Fibroblast of pulmonary artery (primary cell): ENCODE results near the gene CSN2.
A peak's percentile ranks its signal among the peaks of the same experiment; 100 is the strongest.

Source experiments
- DNase-seq: peaks from one replicate; pipeline ENCODE4 v3.0.0-alpha.2; 2010; ENCODE audit warnings: low read depth
- H3K4me3 ChIP-seq: replicated peaks from 2 replicates; pipeline ENCODE4 v1.5.1; 2011; ENCODE audit warnings: low read depth, mild to moderate bottlenecking, control low read depth, low read length, moderate library complexity
- TF ChIP-seq, protein P1 (sequence below): IDR thresholded peaks from 2 replicates; pipeline ENCODE4 v1.5.1; 2011; ENCODE audit warnings: mild to moderate bottlenecking, control low read depth, low read length, inconsistent platforms; ENCODE audit errors: missing control alignments

Gene CSN2

GRCh38 chr4:69965628-69966027 is at the start of gene CSN2:
TSS of gene CSN2 (minus strand) at chr4:69965728. CDS start at chr4:69960995, 4,733 bp downstream.
- no peak for DNase-seq
- no peak within 1 kb of the TSS for H3K4me3 ChIP-seq
- TF ChIP-seq, protein P1, sequence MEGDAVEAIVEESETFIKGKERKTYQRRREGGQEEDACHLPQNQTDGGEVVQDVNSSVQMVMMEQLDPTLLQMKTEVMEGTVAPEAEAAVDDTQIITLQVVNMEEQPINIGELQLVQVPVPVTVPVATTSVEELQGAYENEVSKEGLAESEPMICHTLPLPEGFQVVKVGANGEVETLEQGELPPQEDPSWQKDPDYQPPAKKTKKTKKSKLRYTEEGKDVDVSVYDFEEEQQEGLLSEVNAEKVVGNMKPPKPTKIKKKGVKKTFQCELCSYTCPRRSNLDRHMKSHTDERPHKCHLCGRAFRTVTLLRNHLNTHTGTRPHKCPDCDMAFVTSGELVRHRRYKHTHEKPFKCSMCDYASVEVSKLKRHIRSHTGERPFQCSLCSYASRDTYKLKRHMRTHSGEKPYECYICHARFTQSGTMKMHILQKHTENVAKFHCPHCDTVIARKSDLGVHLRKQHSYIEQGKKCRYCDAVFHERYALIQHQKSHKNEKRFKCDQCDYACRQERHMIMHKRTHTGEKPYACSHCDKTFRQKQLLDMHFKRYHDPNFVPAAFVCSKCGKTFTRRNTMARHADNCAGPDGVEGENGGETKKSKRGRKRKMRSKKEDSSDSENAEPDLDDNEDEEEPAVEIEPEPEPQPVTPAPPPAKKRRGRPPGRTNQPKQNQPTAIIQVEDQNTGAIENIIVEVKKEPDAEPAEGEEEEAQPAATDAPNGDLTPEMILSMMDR, result no peak

GRCh38 chr4:70008771-70009170 is 43.2 kb upstream of the CSN2 start:
- no peak for DNase-seq
- no peak overlapping the region for H3K4me3 ChIP-seq
- TF ChIP-seq, protein P1, result no peak

DNA sequence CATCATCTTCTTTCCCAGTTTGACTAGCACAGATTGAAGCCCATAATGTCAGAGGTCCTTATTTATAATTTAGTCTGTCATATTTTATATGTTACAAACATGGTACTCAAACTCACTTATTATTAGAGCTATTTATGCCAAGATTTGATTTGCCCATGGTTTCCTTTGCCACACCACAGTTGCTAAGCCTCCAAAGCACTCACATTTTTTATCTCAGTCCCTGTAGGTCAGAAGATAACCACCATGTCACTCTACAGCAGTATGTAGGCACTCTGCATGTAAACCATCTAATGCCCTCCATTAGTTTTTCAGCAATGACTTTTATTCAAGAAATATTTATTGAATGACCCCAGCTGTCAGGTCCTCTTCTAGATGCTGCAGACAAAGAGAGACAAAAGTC is 37.0 kb upstream of the CSN2 start:
- no peak overlapping the region for H3K4me3 ChIP-seq
- DNase-seq, result no peak
- TF ChIP-seq, protein P1, result no peak

DNA sequence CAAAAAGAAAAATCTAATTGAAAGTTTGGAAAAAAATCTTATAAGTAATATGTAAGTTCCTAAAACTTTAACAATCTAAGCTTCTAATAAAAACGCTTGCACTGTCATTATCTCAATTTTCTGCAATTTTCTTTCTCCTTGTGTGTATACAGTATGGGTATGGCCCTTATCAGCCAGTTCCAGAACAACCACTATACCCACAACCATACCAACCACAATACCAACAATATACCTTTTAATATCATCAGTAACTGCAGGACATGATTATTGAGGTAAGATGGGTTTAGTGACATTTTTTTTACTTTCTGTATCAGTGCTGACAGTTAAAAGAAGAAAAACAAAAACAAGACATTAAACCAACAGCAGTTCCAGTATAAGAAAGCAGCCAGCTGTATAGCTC is 35.2 kb upstream of the CSN2 start:
- no peak for DNase-seq
- TF ChIP-seq, protein P1, result no peak
- H3K4me3 ChIP-seq, result no peak overlapping the region

- peak; percentile 19 for DNase-seq
- peak overlapping the region; percentile 8 for H3K4me3 ChIP-seq
- TF ChIP-seq, protein P1, result no peak
Observed at GRCh38 chr4:69999420-69999819, 33.9 kb upstream of the CSN2 start.

- TF ChIP-seq, protein P1, result no peak
- H3K4me3 ChIP-seq, result no peak within 1 kb of the TSS
- peak; percentile 71 for DNase-seq
Observed at GRCh38 chr4:69995526-69996016, 30.0 kb upstream of the CSN2 start, which contains the start of gene STATH. TSS of gene STATH (plus strand) at chr4:69995966. CDS start at chr4:69998438, 2,472 bp downstream.

GRCh38 chr4:69994782-69995181 is 29.3 kb upstream of the CSN2 start:
- no peak for DNase-seq
- TF ChIP-seq, protein P1, result no peak
- no peak overlapping the region for H3K4me3 ChIP-seq
